Liver (tissue), 9 donors: ENCODE data around the gene BLNK. TPM values are rescaled to one million over a fixed set of nuclear protein-coding genes. Genes with fewer than 3 reads are reported as not detected.

Source experiments
- DNase-seq: peaks from one replicate; pipeline ENCODE4 v3.0.0-alpha.2; 2017; ENCODE audit warnings: low spot score
- H3K27ac ChIP-seq, 2 donors: one replicate each; pipeline ENCODE4 v1.7.0; 2013; ENCODE audit warnings: inconsistent platforms in 2 of 2, low read length in 2 of 2, control low read depth in 1 of 2, low read depth in 1 of 2, mild to moderate bottlenecking in 1 of 2
- H3K27me3 ChIP-seq, 4 donors: one replicate each; pipeline versions ENCODE4 v1.6.1 to v1.7.0; 2013; ENCODE audit warnings: low read length in 3 of 4, inconsistent platforms in 1 of 4, mild to moderate bottlenecking in 1 of 4, moderate library complexity in 1 of 4; ENCODE audit not compliant: control insufficient read depth in 4 of 4, insufficient read depth in 4 of 4
- H3K36me3 ChIP-seq, 4 donors: one replicate each; pipeline versions ENCODE4 v1.6.1 to v1.7.0; 2013; ENCODE audit warnings: low read length in 3 of 4, mild to moderate bottlenecking in 3 of 4, low read depth in 1 of 4, moderate library complexity in 1 of 4; ENCODE audit not compliant: control insufficient read depth in 4 of 4, insufficient read depth in 3 of 4
- H3K4me1 ChIP-seq, 4 donors: one replicate each; pipeline versions ENCODE4 v1.6.1 to v1.7.0; 2013; ENCODE audit warnings: low read length in 3 of 4, mild to moderate bottlenecking in 3 of 4, moderate library complexity in 1 of 4; ENCODE audit not compliant: control insufficient read depth in 4 of 4, insufficient read depth in 4 of 4
- H3K4me3 ChIP-seq, 3 donors: one replicate each; pipeline versions ENCODE4 v1.6.1 to v1.7.0; 2013; ENCODE audit warnings: low read length in 3 of 3, control low read depth in 1 of 3, low read depth in 1 of 3, mild to moderate bottlenecking in 1 of 3
- H3K9ac ChIP-seq, 2 donors: one replicate each; pipeline ENCODE4 v1.7.0; 2013; ENCODE audit warnings: low read length in 2 of 2, mild to moderate bottlenecking in 2 of 2, moderate library complexity in 2 of 2, control low read depth in 1 of 2, low read depth in 1 of 2
- H3K9me3 ChIP-seq, 4 donors: one replicate each; pipeline versions ENCODE4 v1.6.1 to v1.7.0; 2013; ENCODE audit warnings: low read length in 3 of 4; ENCODE audit not compliant: control insufficient read depth in 4 of 4
- EGR1 ChIP-seq, 2 donors: IDR thresholded peaks; 2 replicates each; pipeline ENCODE4 v1.6.1; 2016 to 2018; ENCODE audit warnings: antibody characterized with exemption in 2 of 2, low read depth in 2 of 2
- FOXA1 ChIP-seq: IDR thresholded peaks from 2 replicates; pipeline ENCODE4 v1.6.1; 2016; ENCODE audit warnings: antibody characterized with exemption
- FOXA2 ChIP-seq: IDR thresholded peaks from 2 replicates; pipeline ENCODE4 v1.6.1; 2016; ENCODE audit warnings: antibody characterized with exemption
- GABPA ChIP-seq, 2 donors: IDR thresholded peaks in 1 of 2; conservative IDR thresholded peaks in 1 of 2; 2 replicates each; pipeline ENCODE4 v1.6.1; 2016; ENCODE audit warnings: antibody characterized with exemption in 2 of 2, mild to moderate bottlenecking in 1 of 2, moderate library complexity in 1 of 2
- HNF4A ChIP-seq, 2 donors: conservative IDR thresholded peaks; 2 replicates each; pipeline ENCODE4 v1.6.1; 2016; ENCODE audit warnings: antibody characterized with exemption in 2 of 2, mild to moderate bottlenecking in 2 of 2
- NR2F2 ChIP-seq: IDR thresholded peaks from 2 replicates; pipeline ENCODE4 v1.6.1; 2016; ENCODE audit warnings: antibody characterized with exemption
- RAD21 ChIP-seq, 2 donors: IDR thresholded peaks; 2 replicates each; pipeline ENCODE4 v1.6.1; 2016; ENCODE audit warnings: antibody characterized with exemption in 2 of 2, mild to moderate bottlenecking in 2 of 2
- RXRA ChIP-seq, 2 donors: IDR thresholded peaks; 2 replicates each; pipeline ENCODE4 v1.6.1; 2017 to 2018; ENCODE audit warnings: antibody characterized with exemption in 2 of 2, mild to moderate bottlenecking in 1 of 2
- TAF1 ChIP-seq: conservative IDR thresholded peaks from 2 replicates; pipeline ENCODE4 v1.6.1; 2016; ENCODE audit warnings: antibody characterized with exemption, mild to moderate bottlenecking
- YY1 ChIP-seq: IDR thresholded peaks from 2 replicates; pipeline ENCODE4 v1.6.1; 2016; ENCODE audit warnings: antibody characterized with exemption, mild to moderate bottlenecking
- ZBTB33 ChIP-seq: IDR thresholded peaks from 2 replicates; pipeline ENCODE4 v1.6.1; 2016; ENCODE audit warnings: antibody characterized with exemption
- WGBS: extraction: QIAGEN DNeasy Blood & Tissue Kit; methylation state at CpG from one replicate; pipeline ENCODE4 v1.1.7; 2013; 5-methylcytosine and 5-hydroxymethylcytosine counted together
- polyA plus RNA-seq, 2 donors: library from polyadenylated mRNA; stranded (reverse) in 1 of 2; unstranded in 1 of 2; fragments of 200-250 nt in 1 of 2; fragments of >200 nt in 1 of 2; fragmentation: Nextera tagmentation in 1 of 2; extraction: Ambion mirVana in 1 of 2; gene quantifications; one replicate each; pipeline versions ENCODE4 v1.2.1 to v1.2.3, GENCODE V29; 2013 to 2015
- total RNA-seq, 2 donors: library from RNA; depleted of rRNA; stranded (reverse); fragments of >200 nt; gene quantifications; one replicate each; pipeline ENCODE4 v1.2.3, GENCODE V29; 2014
- TF ChIP-seq, protein P1 (sequence below): IDR thresholded peaks from 2 replicates; pipeline ENCODE4 v1.6.1; 2016; ENCODE audit warnings: antibody characterized with exemption
- TF ChIP-seq, protein P2 (sequence below): IDR thresholded peaks from 2 replicates; pipeline ENCODE4 v1.6.1; 2016; ENCODE audit warnings: antibody characterized with exemption, mild to moderate bottlenecking
- TF ChIP-seq, protein P3 (sequence below): fragments of 150-350 bp; IDR thresholded peaks from 2 replicates; pipeline ENCODE4 v1.5.1; 2017; ENCODE audit warnings: improper control_type of control experiment, low read depth, low read length; ENCODE audit not compliant: missing input control
- donor health status: healthy.
- donor health status: healthy.
- donor health status: healthy.
- donor health status: healthy.
- donor health status: healthy.

BLNK gene
- total and polyA plus RNA-seq, 4 donors = 3.3 to 45.2 (median 14.5) TPM

GRCh38 chr10:96263176-96263575, 8.2 kb downstream of the BLNK start:
- no peak for DNase-seq
- TF ChIP-seq HNF4A (conservative IDR thresholded peaks at IDR 0.05) = no peak
- Histone ChIP-seq H3K4me1 (peaks cover 9 to 57% (median 44%) of the 10 kb centered on the region in 4 donors), H3K9me3 (no peaks in the 10 kb centered on the region), H3K9ac (no peak overlapping the region), H3K27ac (no peak overlapping the region), H3K27me3 (no peaks in the 10 kb centered on the region), H3K36me3 (no peaks in the 10 kb centered on the region), H3K4me3 (no peak overlapping the region)
- 91% methylated on average over 4 of the region's 4 CpGs for WGBS

DNA sequence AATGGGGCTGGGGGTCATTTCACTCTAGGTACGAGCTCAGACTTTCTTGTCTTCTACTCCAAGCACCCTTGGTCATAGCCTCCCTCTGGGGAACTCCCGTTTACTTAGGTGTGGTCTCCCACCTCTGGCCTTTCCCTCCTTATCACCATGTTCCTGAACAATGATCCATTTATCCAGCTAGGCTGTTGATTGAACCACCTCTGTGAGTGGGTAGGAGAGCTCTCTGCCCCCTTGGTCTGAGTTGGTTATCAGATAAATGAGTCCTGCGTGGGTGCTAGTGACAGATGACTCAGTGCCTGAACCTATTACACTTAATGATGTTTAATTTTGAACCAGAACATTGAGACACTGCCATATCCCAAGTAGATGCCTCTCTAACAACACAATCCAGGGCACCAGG, 9.4 kb downstream of the BLNK start:
- Histone ChIP-seq H3K4me3 (no peak overlapping the region), H3K4me1 (peaks cover 6 to 61% (median 37%) of the 10 kb centered on the region in 4 donors), H3K36me3 (no peaks in the 10 kb centered on the region), H3K9me3 (no peaks in the 10 kb centered on the region), H3K27ac (no peak overlapping the region), H3K27me3 (no peaks in the 10 kb centered on the region), H3K9ac (no peak overlapping the region)
- TF ChIP-seq ZBTB33 (no peak), GABPA (IDR thresholded peaks at IDR 0.05 in 1 of 2, conservative IDR thresholded peaks at IDR 0.05 in 1 of 2) (no peak), TAF1 (no peak), YY1 (no peak), NR2F2 (no peak)
- no peak for DNase-seq
- WGBS = 75% methylated on average over 3 of the region's 3 CpGs

DNA sequence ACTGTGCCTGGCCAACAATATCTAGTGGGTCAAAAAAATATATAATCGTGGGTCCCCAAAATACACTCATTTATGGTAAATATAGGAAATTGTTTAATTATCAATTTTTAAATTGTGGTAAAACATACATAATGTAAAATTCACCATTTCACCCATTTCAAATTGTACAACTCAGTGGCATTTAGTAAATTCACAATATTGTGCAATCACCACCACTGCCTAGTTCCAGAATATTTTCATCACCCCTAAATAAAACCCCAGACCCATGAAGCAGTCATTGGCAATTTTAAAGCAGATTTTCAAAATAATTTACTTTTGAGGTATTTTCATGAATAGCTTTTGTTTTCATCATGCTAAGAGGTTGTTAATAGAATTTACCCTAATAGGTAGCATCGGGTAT, 10.2 kb downstream of the BLNK start:
- no peak overlapping the region for H3K27ac ChIP-seq
- no peak for DNase-seq
- WGBS = 88% methylated on average over 2 of the region's 2 CpGs
- peaks cover 4 to 56% (median 31%) of the 10 kb centered on the region in 4 donors for H3K4me1 ChIP-seq
- no peaks in the 10 kb centered on the region for H3K36me3 ChIP-seq
- H3K9ac ChIP-seq = no peak overlapping the region
- TF ChIP-seq NR2F2 = no peak
- no peak for TF ChIP-seq FOXA1
- no peak for TF ChIP-seq ZBTB33
- TF ChIP-seq, protein P1, sequence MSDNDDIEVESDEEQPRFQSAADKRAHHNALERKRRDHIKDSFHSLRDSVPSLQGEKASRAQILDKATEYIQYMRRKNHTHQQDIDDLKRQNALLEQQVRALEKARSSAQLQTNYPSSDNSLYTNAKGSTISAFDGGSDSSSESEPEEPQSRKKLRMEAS = no peak
- TF ChIP-seq YY1 = no peak
- TF ChIP-seq HNF4A (conservative IDR thresholded peaks at IDR 0.05) = no peak
- TF ChIP-seq, protein P2, sequence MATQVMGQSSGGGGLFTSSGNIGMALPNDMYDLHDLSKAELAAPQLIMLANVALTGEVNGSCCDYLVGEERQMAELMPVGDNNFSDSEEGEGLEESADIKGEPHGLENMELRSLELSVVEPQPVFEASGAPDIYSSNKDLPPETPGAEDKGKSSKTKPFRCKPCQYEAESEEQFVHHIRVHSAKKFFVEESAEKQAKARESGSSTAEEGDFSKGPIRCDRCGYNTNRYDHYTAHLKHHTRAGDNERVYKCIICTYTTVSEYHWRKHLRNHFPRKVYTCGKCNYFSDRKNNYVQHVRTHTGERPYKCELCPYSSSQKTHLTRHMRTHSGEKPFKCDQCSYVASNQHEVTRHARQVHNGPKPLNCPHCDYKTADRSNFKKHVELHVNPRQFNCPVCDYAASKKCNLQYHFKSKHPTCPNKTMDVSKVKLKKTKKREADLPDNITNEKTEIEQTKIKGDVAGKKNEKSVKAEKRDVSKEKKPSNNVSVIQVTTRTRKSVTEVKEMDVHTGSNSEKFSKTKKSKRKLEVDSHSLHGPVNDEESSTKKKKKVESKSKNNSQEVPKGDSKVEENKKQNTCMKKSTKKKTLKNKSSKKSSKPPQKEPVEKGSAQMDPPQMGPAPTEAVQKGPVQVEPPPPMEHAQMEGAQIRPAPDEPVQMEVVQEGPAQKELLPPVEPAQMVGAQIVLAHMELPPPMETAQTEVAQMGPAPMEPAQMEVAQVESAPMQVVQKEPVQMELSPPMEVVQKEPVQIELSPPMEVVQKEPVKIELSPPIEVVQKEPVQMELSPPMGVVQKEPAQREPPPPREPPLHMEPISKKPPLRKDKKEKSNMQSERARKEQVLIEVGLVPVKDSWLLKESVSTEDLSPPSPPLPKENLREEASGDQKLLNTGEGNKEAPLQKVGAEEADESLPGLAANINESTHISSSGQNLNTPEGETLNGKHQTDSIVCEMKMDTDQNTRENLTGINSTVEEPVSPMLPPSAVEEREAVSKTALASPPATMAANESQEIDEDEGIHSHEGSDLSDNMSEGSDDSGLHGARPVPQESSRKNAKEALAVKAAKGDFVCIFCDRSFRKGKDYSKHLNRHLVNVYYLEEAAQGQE = no peak
- no peak for TF ChIP-seq RAD21 (IDR thresholded peaks at IDR 0.05)
- TF ChIP-seq TAF1 = no peak
- no peak for TF ChIP-seq FOXA2
- TF ChIP-seq, protein P3, sequence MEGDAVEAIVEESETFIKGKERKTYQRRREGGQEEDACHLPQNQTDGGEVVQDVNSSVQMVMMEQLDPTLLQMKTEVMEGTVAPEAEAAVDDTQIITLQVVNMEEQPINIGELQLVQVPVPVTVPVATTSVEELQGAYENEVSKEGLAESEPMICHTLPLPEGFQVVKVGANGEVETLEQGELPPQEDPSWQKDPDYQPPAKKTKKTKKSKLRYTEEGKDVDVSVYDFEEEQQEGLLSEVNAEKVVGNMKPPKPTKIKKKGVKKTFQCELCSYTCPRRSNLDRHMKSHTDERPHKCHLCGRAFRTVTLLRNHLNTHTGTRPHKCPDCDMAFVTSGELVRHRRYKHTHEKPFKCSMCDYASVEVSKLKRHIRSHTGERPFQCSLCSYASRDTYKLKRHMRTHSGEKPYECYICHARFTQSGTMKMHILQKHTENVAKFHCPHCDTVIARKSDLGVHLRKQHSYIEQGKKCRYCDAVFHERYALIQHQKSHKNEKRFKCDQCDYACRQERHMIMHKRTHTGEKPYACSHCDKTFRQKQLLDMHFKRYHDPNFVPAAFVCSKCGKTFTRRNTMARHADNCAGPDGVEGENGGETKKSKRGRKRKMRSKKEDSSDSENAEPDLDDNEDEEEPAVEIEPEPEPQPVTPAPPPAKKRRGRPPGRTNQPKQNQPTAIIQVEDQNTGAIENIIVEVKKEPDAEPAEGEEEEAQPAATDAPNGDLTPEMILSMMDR = no peak
- no peak for TF ChIP-seq RXRA (IDR thresholded peaks at IDR 0.05)
- no peak for TF ChIP-seq EGR1 (IDR thresholded peaks at IDR 0.05; ENCODE audit: low read depth in 2 of 2)
- H3K9me3 ChIP-seq = no peaks in the 10 kb centered on the region
- H3K27me3 ChIP-seq = no peaks in the 10 kb centered on the region
- H3K4me3 ChIP-seq = no peak overlapping the region
